Liver (tissue), 9 donors: Measurements from ENCODE around the gene RARG. TPM values are rescaled to one million over a fixed set of nuclear protein-coding genes. Genes with fewer than 3 reads are reported as not detected.

Experiments used
- DNase-seq: peaks from one replicate; pipeline ENCODE4 v3.0.0-alpha.2; 2017; ENCODE audit warnings: low spot score
- H3K27ac ChIP-seq, 2 donors: one replicate each; pipeline ENCODE4 v1.7.0; 2013; ENCODE audit warnings: inconsistent platforms in 2 of 2, low read length in 2 of 2, control low read depth in 1 of 2, low read depth in 1 of 2, mild to moderate bottlenecking in 1 of 2
- H3K27me3 ChIP-seq, 4 donors: one replicate each; pipeline versions ENCODE4 v1.6.1 to v1.7.0; 2013; ENCODE audit warnings: low read length in 3 of 4, inconsistent platforms in 1 of 4, mild to moderate bottlenecking in 1 of 4, moderate library complexity in 1 of 4; ENCODE audit not compliant: control insufficient read depth in 4 of 4, insufficient read depth in 4 of 4
- H3K36me3 ChIP-seq, 4 donors: one replicate each; pipeline versions ENCODE4 v1.6.1 to v1.7.0; 2013; ENCODE audit warnings: low read length in 3 of 4, mild to moderate bottlenecking in 3 of 4, low read depth in 1 of 4, moderate library complexity in 1 of 4; ENCODE audit not compliant: control insufficient read depth in 4 of 4, insufficient read depth in 3 of 4
- H3K4me1 ChIP-seq, 4 donors: one replicate each; pipeline versions ENCODE4 v1.6.1 to v1.7.0; 2013; ENCODE audit warnings: low read length in 3 of 4, mild to moderate bottlenecking in 3 of 4, moderate library complexity in 1 of 4; ENCODE audit not compliant: control insufficient read depth in 4 of 4, insufficient read depth in 4 of 4
- H3K4me3 ChIP-seq, 3 donors: one replicate each; pipeline versions ENCODE4 v1.6.1 to v1.7.0; 2013; ENCODE audit warnings: low read length in 3 of 3, control low read depth in 1 of 3, low read depth in 1 of 3, mild to moderate bottlenecking in 1 of 3
- H3K9ac ChIP-seq, 2 donors: one replicate each; pipeline ENCODE4 v1.7.0; 2013; ENCODE audit warnings: low read length in 2 of 2, mild to moderate bottlenecking in 2 of 2, moderate library complexity in 2 of 2, control low read depth in 1 of 2, low read depth in 1 of 2
- H3K9me3 ChIP-seq, 4 donors: one replicate each; pipeline versions ENCODE4 v1.6.1 to v1.7.0; 2013; ENCODE audit warnings: low read length in 3 of 4; ENCODE audit not compliant: control insufficient read depth in 4 of 4
- ATF3 ChIP-seq: IDR thresholded peaks from 2 replicates; pipeline ENCODE4 v1.6.1; 2016; ENCODE audit warnings: antibody characterized with exemption
- CTCF ChIP-seq: fragments of 150-350 bp; IDR thresholded peaks from 2 replicates; pipeline ENCODE4 v1.5.1; 2017; ENCODE audit warnings: improper control_type of control experiment, low read depth, low read length; ENCODE audit not compliant: missing input control
- EGR1 ChIP-seq, 2 donors: IDR thresholded peaks; 2 replicates each; pipeline ENCODE4 v1.6.1; 2016 to 2018; ENCODE audit warnings: antibody characterized with exemption in 2 of 2, low read depth in 2 of 2
- FOXA1 ChIP-seq: IDR thresholded peaks from 2 replicates; pipeline ENCODE4 v1.6.1; 2016; ENCODE audit warnings: antibody characterized with exemption
- FOXA2 ChIP-seq: IDR thresholded peaks from 2 replicates; pipeline ENCODE4 v1.6.1; 2016; ENCODE audit warnings: antibody characterized with exemption
- GABPA ChIP-seq, 2 donors: IDR thresholded peaks in 1 of 2; conservative IDR thresholded peaks in 1 of 2; 2 replicates each; pipeline ENCODE4 v1.6.1; 2016; ENCODE audit warnings: antibody characterized with exemption in 2 of 2, mild to moderate bottlenecking in 1 of 2, moderate library complexity in 1 of 2
- HNF4A ChIP-seq, 2 donors: conservative IDR thresholded peaks; 2 replicates each; pipeline ENCODE4 v1.6.1; 2016; ENCODE audit warnings: antibody characterized with exemption in 2 of 2, mild to moderate bottlenecking in 2 of 2
- HNF4G ChIP-seq: IDR thresholded peaks from 2 replicates; pipeline ENCODE4 v1.6.1; 2016; ENCODE audit warnings: antibody characterized with exemption
- JUND ChIP-seq, 2 donors: IDR thresholded peaks; 2 replicates each; pipeline ENCODE4 v1.6.1; 2016; ENCODE audit warnings: antibody characterized with exemption in 2 of 2
- MAX ChIP-seq: IDR thresholded peaks from 2 replicates; pipeline ENCODE4 v1.6.1; 2016; ENCODE audit warnings: antibody characterized with exemption
- NR2F2 ChIP-seq: IDR thresholded peaks from 2 replicates; pipeline ENCODE4 v1.6.1; 2016; ENCODE audit warnings: antibody characterized with exemption
- RAD21 ChIP-seq, 2 donors: IDR thresholded peaks; 2 replicates each; pipeline ENCODE4 v1.6.1; 2016; ENCODE audit warnings: antibody characterized with exemption in 2 of 2, mild to moderate bottlenecking in 2 of 2
- REST ChIP-seq: IDR thresholded peaks from 2 replicates; pipeline ENCODE4 v1.6.1; 2016; ENCODE audit warnings: antibody characterized with exemption, mild to moderate bottlenecking
- RXRA ChIP-seq, 2 donors: IDR thresholded peaks; 2 replicates each; pipeline ENCODE4 v1.6.1; 2017 to 2018; ENCODE audit warnings: antibody characterized with exemption in 2 of 2, mild to moderate bottlenecking in 1 of 2
- SP1 ChIP-seq: IDR thresholded peaks from 2 replicates; pipeline ENCODE4 v1.6.1; 2018; ENCODE audit warnings: antibody characterized with exemption, mild to moderate bottlenecking
- TAF1 ChIP-seq: conservative IDR thresholded peaks from 2 replicates; pipeline ENCODE4 v1.6.1; 2016; ENCODE audit warnings: antibody characterized with exemption, mild to moderate bottlenecking
- ZBTB33 ChIP-seq: IDR thresholded peaks from 2 replicates; pipeline ENCODE4 v1.6.1; 2016; ENCODE audit warnings: antibody characterized with exemption
- WGBS: extraction: QIAGEN DNeasy Blood & Tissue Kit; methylation state at CpG from one replicate; pipeline ENCODE4 v1.1.7; 2013; 5-methylcytosine and 5-hydroxymethylcytosine counted together
- polyA plus RNA-seq, 2 donors: library from polyadenylated mRNA; stranded (reverse) in 1 of 2; unstranded in 1 of 2; fragments of 200-250 nt in 1 of 2; fragments of >200 nt in 1 of 2; fragmentation: Nextera tagmentation in 1 of 2; extraction: Ambion mirVana in 1 of 2; gene quantifications; one replicate each; pipeline versions ENCODE4 v1.2.1 to v1.2.3, GENCODE V29; 2013 to 2015
- total RNA-seq, 2 donors: library from RNA; depleted of rRNA; stranded (reverse); fragments of >200 nt; gene quantifications; one replicate each; pipeline ENCODE4 v1.2.3, GENCODE V29; 2014
- donor health status: healthy.
- donor health status: healthy.
- donor health status: healthy.
- donor health status: healthy.
- donor health status: healthy.

Gene RARG
- total and polyA plus RNA-seq, 4 donors = 1.7 to 3.1 (median 2.7) TPM

GRCh38 chr12:53200458-53201176 lies 31.4 kb downstream of the RARG start:
- no peak for TF ChIP-seq HNF4G
- no peak for TF ChIP-seq GABPA (IDR thresholded peaks at IDR 0.05 in 1 of 2, conservative IDR thresholded peaks at IDR 0.05 in 1 of 2)
- no peak for TF ChIP-seq RXRA (IDR thresholded peaks at IDR 0.05)
- no peak for TF ChIP-seq SP1
- no peak for TF ChIP-seq TAF1
- TF ChIP-seq JUND (IDR thresholded peaks at IDR 0.05) = no peak
- TF ChIP-seq NR2F2 = no peak
- TF ChIP-seq REST = no peak
- TF ChIP-seq EGR1 (IDR thresholded peaks at IDR 0.05; ENCODE audit: low read depth in 2 of 2) = no peak
- TF ChIP-seq ZBTB33 = no peak
- TF ChIP-seq ATF3 = no peak
- no peak for TF ChIP-seq CTCF
- TF ChIP-seq RAD21 (IDR thresholded peaks at IDR 0.05) = no peak
- TF ChIP-seq FOXA1 = no peak
- no peak for TF ChIP-seq FOXA2
- TF ChIP-seq HNF4A (conservative IDR thresholded peaks at IDR 0.05) = no peak
- WGBS = 74% methylated on average over 10 of the region's 10 CpGs
- Histone ChIP-seq H3K27ac (no peak overlapping the region), H3K4me3 (no peak overlapping the region), H3K9me3 (no peaks in the 10 kb centered on the region), H3K4me1 (peaks cover 0 to 27% (median 21%) of the 10 kb centered on the region in 4 donors), H3K27me3 (no peaks in the 10 kb centered on the region), H3K36me3 (no peaks in the 10 kb centered on the region), H3K9ac (no peak overlapping the region)
- DNase-seq = no peak

- H3K4me1 ChIP-seq = peaks cover 0 to 27% (median 24%) of the 10 kb centered on the region in 4 donors
- no peak overlapping the region for H3K27ac ChIP-seq
- 91% methylated on average over 2 of the region's 2 CpGs for WGBS
- no peaks in the 10 kb centered on the region for H3K27me3 ChIP-seq
- H3K9me3 ChIP-seq = no peaks in the 10 kb centered on the region
- H3K4me3 ChIP-seq = no peak overlapping the region
- no peak for DNase-seq
- H3K9ac ChIP-seq = no peak overlapping the region
- no peaks in the 10 kb centered on the region for H3K36me3 ChIP-seq
- TF ChIP-seq HNF4A (conservative IDR thresholded peaks at IDR 0.05) (no peak), SP1 (no peak), ATF3 (no peak), GABPA (IDR thresholded peaks at IDR 0.05 in 1 of 2, conservative IDR thresholded peaks at IDR 0.05 in 1 of 2) (no peak), REST (no peak), NR2F2 (no peak), HNF4G (no peak), FOXA2 (no peak), JUND (IDR thresholded peaks at IDR 0.05) (no peak), RAD21 (IDR thresholded peaks at IDR 0.05) (no peak), MAX (no peak), FOXA1 (no peak)
Measured at GRCh38 chr12:53200107-53200457, 31.9 kb downstream of the RARG start.
